ENCODE measurements around the gene U2AF2. TPM values are rescaled to one million over a fixed set of nuclear protein-coding genes. Genes with fewer than 3 reads are reported as not detected.

U2AF2 gene
- total RNA-seq, 1 experiment from 2014 or later: 321 TPM

GRCh38 chr19:55643887-55644176 lies 11.0 kb upstream of the U2AF2 start:
- no peak overlapping the region for H2BK120ac ChIP-seq (ENCODE audit: low read depth, low read length, poor library complexity, severe bottlenecking)
- no peak overlapping the region for H2AFZ ChIP-seq (ENCODE audit: low read length)
- peak overlapping the region; percentile 73 for H3K4me2 ChIP-seq (ENCODE audit: insufficient read depth, insufficient read length, low read length)
- no peak overlapping the region for H3K4ac ChIP-seq (ENCODE audit: low read depth, low read length)
- H3K4me1 ChIP-seq (ENCODE audit: insufficient read depth, low read length): no peaks in the 10 kb centered on the region
- no peak overlapping the region for H3K56ac ChIP-seq (ENCODE audit: insufficient read length, low read depth, low read length)
- TF ChIP-seq CTCF (conservative IDR thresholded peaks at IDR 0.05): no peak
- H4K91ac ChIP-seq (ENCODE audit: insufficient read length, low read depth, low read length): no peak overlapping the region
- Mint-ChIP-seq H3K4me1 (peaks cover 26 to 43% of the 10 kb centered on the region in 2 experiments), H3K9me3 (peaks cover 0 to 4% of the 10 kb centered on the region in 2 experiments; a peak in 2 of 5 replicates), H3K27ac (peak overlapping the region in 2 of 3 experiments; percentile 94 to 98; a peak in 4 of 7 replicates), H3K36me3 (ENCODE audit: insufficient read depth in 1 of 3, low read depth in 3 of 3) (peaks cover 17 to 37% (median 26%) of the 10 kb centered on the region in 3 experiments), H3K4me3 (peak overlapping the region; percentile 97), H3K27me3 (ENCODE audit: low read depth) (peaks cover 3% of the 10 kb centered on the region; the same call in 1 of the 2 replicates)
- H2AK5ac ChIP-seq (ENCODE audit: insufficient read length, low read length): no peak overlapping the region
- H3K27me3 ChIP-seq (ENCODE audit: insufficient read depth, low read length): no peaks in the 10 kb centered on the region
- H3K18ac ChIP-seq (ENCODE audit: insufficient read length, low read depth, low read length): no peak overlapping the region
- H3K79me2 ChIP-seq (ENCODE audit: insufficient read depth, low read length): peaks cover 7% of the 10 kb centered on the region; the same call in 1 of the 2 replicates
- peak overlapping the region; percentile 70 for H3K9ac ChIP-seq (ENCODE audit: extremely low read depth, insufficient read length, low read length)
- H3K23me2 ChIP-seq (ENCODE audit: insufficient read length, low read depth, low read length, poor library complexity, severe bottlenecking): peaks cover 40% of the 10 kb centered on the region
- no peak for DNase-seq
- H2BK5ac ChIP-seq (ENCODE audit: insufficient read length, low read length): no peak overlapping the region
- H4K5ac ChIP-seq (ENCODE audit: insufficient read length, low read depth, low read length): no peak overlapping the region
- no peak overlapping the region; the same call in 1 of the 2 replicates for H3K14ac ChIP-seq (ENCODE audit: insufficient read depth, low read length)
- H3K9me3 ChIP-seq (ENCODE audit: control insufficient read depth, low read depth, low read length): no peaks in the 10 kb centered on the region
- peaks cover 3% of the 10 kb centered on the region for H3K79me1 ChIP-seq (ENCODE audit: insufficient read depth, low read depth, low read length, poor library complexity, severe bottlenecking)
- no peak overlapping the region for H3K27ac ChIP-seq (ENCODE audit: insufficient read length, low read depth, low read length)
- H3T11ph ChIP-seq (ENCODE audit: low read length): no peak overlapping the region
- H4K20me1 ChIP-seq (ENCODE audit: control insufficient read depth, insufficient read depth, insufficient read length): no peaks in the 10 kb centered on the region
- no peak overlapping the region for H2BK20ac ChIP-seq (ENCODE audit: low read depth, low read length, poor library complexity, severe bottlenecking)
- H3K23ac ChIP-seq (ENCODE audit: insufficient read length, low read depth, low read length): no peak overlapping the region
- WGBS (ENCODE audit: extremely low coverage, insufficient read length, low lambda C conversion rate): no CpG with 5 or more reads among the region's 15 CpGs
- H2BK12ac ChIP-seq (ENCODE audit: insufficient read length, low read depth, low read length): no peak overlapping the region
- no peak overlapping the region for H2BK15ac ChIP-seq (ENCODE audit: low read depth, low read length)
- no peak overlapping the region for H4K8ac ChIP-seq (replicated peaks; ENCODE audit: insufficient read length, low read depth, low read length)
